Astrocyte of the spinal cord (primary cell): Measurements from ENCODE around the gene BEND5.
A peak's percentile ranks its signal among the peaks of the same experiment; 100 is the strongest.

Experiments
- DNase-seq: peaks from one replicate; pipeline ENCODE4 v3.0.0; 2011; ENCODE audit warnings: low read depth, low spot score
- H3K4me3 ChIP-seq: 2 replicates; pipeline ENCODE4 v1.5.1; 2011; ENCODE audit warnings: low read depth, mild to moderate bottlenecking, low read length, moderate library complexity
- in situ Hi-C: cut with HindIII; loops from 2 replicates; pipeline ENCODE4 v1.10.0; 2017; ENCODE audit warnings: low sequenced_read_pairs
- TF ChIP-seq, protein P1 (sequence below): IDR thresholded peaks from 2 replicates; pipeline ENCODE4 v1.5.1; 2012; ENCODE audit warnings: low read depth, mild to moderate bottlenecking, low read length, inconsistent platforms

Gene BEND5

DNA sequence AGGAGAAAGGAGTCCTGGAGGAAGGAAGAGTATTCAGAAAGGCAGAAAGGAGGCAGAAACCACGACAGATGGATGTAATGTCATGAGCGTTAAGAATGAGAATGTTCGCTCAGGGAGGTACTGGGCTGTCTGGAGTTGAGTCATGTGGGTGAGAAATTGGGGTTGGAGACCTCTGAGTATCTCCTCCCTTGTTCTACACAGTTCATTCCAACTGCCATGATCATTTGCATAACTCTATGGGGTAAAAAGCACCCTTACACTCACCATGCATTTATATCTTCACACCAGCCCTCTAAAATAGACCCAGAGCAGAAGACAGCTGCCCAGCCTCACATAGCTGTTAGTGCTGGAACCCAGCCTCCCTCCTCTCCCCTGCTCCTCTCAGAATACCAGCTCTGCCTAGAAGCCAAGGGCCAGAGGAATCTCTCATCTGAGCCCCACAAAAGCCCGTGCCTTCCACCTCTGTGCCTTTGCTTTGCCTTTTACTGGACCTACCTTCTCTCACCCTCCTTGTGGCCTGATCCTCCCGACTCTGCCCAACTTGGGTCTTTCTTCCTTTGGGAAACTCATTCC is 85.2 kb downstream of the BEND5 start:
- no peak overlapping the region for H3K4me3 ChIP-seq
- TF ChIP-seq, protein P1, sequence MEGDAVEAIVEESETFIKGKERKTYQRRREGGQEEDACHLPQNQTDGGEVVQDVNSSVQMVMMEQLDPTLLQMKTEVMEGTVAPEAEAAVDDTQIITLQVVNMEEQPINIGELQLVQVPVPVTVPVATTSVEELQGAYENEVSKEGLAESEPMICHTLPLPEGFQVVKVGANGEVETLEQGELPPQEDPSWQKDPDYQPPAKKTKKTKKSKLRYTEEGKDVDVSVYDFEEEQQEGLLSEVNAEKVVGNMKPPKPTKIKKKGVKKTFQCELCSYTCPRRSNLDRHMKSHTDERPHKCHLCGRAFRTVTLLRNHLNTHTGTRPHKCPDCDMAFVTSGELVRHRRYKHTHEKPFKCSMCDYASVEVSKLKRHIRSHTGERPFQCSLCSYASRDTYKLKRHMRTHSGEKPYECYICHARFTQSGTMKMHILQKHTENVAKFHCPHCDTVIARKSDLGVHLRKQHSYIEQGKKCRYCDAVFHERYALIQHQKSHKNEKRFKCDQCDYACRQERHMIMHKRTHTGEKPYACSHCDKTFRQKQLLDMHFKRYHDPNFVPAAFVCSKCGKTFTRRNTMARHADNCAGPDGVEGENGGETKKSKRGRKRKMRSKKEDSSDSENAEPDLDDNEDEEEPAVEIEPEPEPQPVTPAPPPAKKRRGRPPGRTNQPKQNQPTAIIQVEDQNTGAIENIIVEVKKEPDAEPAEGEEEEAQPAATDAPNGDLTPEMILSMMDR: no peak
- in situ Hi-C loops: no loop called here
- DNase-seq: no peak

DNA sequence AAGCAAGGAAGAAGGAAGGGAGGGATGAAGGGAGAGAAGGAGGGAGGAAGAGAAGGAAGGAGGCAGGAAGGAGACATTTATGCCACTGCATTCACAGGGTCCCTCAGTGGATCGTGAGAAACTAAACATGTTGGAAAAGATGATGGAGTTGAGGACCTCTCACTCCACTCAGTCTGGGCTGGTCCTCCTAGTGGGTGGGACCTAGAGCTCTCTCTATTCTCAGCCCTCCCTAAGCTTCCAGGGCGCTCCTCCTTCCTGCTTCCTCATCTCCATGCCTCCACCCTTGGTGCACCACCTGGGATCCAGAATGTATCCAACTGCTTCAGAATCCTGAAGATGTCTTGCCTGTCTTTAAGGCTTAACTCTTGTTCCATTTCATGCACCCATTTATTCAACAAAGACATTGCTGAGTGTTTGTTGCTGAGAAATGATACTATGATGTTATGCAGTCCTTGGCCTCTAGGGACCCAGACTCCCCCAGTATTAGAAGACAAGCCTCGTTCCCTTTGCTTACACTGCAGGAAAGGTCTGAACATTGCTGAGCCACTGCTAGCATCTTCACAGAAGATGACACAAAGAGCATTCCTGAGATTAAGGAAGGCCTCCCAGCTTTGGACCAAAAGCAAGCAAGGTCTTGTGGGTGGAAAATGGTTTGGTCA is 88.5 kb downstream of the BEND5 start:
- in situ Hi-C loops: no loop called here
- TF ChIP-seq, protein P1: peak; percentile 44
- no peak for DNase-seq
- H3K4me3 ChIP-seq: no peak overlapping the region

DNA sequence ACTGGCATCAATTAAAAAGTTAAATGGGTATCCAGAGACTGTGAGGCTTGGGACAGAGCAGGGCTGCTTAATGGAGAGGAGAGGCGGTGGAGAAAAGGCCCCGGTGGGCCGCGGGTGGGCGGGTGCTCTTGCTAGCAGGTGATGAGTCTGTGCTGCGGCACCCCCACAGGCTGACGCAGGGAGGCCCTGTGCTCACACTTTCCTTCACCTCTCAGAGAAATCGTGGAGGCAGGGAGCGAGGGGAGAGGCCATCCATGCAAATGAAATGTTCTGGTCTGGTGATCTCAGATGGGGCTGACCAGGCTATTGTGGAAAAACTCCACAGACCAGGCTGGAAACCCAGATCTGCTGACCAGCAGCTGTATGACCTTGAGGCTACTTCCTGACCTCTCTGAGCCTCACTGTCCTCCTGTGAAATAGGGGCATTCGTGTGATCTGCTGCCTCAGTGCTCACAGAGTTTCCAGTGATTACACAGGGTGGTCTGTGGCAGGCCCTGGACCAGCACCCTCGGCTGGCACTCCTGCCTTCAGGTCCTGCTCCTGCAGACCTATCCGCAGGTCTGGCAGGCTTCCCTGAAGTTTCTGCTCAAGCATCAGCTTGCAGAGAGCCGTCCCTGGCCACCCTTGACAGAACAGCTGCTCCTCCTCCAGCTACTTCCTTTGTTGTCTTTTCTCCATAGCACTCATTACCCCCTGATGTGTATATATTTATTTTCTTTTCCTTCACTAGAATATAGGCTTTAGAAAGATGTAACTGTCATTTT is 89.2 kb downstream of the BEND5 start:
- in situ Hi-C loops: no loop called here
- TF ChIP-seq, protein P1: no peak
- H3K4me3 ChIP-seq: no peak overlapping the region
- DNase-seq: peak; percentile 61

DNA sequence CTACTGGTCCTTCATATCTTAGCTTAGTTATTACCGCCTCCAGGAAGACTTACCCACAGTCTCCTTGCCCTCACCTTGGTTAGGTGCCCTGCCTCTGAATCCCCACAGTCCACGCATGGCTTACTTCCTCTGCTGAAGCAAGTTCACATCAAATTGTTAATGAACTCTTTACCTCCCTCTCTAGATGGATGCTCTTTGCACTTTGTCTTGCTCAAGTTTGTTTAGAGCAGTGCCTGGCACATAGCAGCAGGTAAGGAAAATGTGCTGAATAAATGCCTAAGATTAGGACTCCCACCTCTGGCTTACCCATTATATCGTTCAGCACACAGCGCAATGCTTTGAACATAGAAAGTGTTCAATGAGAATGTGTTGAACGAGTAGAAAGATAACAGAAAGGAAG is 90.5 kb downstream of the BEND5 start:
- H3K4me3 ChIP-seq: no peak overlapping the region
- in situ Hi-C loops: no loop called here
- TF ChIP-seq, protein P1: no peak
- no peak for DNase-seq

DNA sequence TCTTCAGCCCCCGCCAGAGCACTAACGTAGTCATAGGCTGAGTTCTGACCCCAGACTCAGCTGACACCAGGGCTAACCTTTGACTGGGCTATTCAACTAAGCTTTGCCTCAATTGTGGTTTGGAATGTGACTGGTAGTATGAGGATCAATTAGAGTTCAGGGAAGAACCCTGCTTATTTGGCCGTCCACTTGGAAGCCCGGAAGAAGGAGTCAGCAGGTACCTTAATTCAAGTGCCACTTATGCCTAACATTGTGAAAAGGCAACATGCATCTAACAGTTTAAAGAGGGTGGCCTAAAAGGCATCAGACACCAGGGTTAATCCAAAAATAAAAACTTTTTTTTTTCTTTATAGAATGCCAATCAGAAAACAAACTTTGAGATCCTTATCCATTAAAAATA is 92.3 kb downstream of the BEND5 start:
- TF ChIP-seq, protein P1: no peak
- in situ Hi-C loops: no loop called here
- DNase-seq: no peak
- no peak overlapping the region for H3K4me3 ChIP-seq

DNA sequence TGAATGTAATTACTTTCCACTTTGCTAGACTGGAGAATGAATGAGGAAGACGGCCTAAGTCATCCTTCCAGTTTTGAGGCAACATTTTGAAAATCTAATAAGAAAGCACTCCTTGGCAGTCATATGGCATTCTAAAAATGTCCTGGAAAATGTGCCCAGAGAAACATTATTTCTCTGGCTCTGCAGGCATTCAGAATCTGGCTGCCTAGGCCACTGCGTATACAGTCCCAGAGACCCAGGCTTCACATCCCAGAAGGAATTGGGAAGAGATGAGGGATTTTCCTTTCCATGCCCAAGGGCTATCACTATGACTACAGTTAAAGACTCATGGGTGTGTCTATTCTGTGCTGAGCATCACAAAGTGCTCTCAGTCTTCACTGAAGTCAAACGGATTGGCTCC is 92.9 kb downstream of the BEND5 start:
- no peak overlapping the region for H3K4me3 ChIP-seq
- TF ChIP-seq, protein P1: no peak
- in situ Hi-C loops: no loop called here
- DNase-seq: no peak
